Bronchial epithelial cell (primary cell): Measurements from ENCODE around the gene SEMA4A. TPM values are rescaled to one million over a fixed set of nuclear protein-coding genes. Genes with fewer than 3 reads are reported as not detected.
A peak's percentile ranks its signal among the peaks of the same experiment; 100 is the strongest.
"Not testable (repeated sequence)": the region's sequence is repeated elsewhere in the genome, so short reads cannot be mapped to it uniquely, and the experiment has no call there.

Experiments
- DNase-seq: peaks from one replicate; pipeline ENCODE4 v3.0.0-alpha.2; 2010; ENCODE audit warnings: low read depth
- FAIRE-seq: peaks from 2 replicates; lab custom pipeline; 2011; peaks lifted over from hg19 to GRCh38; lab: Jason Lieb, UNC
- H3K27me3 ChIP-seq: 2 replicates; pipeline ENCODE4 v1.5.1; 2011; ENCODE audit warnings: low read length; ENCODE audit not compliant: control insufficient read depth, insufficient read depth
- H3K36me3 ChIP-seq: 2 replicates; pipeline ENCODE4 v1.5.1; 2011; ENCODE audit warnings: low read length; ENCODE audit not compliant: control insufficient read depth, insufficient read depth
- H3K4me3 ChIP-seq: 2 replicates; pipeline ENCODE4 v1.5.1; 2011; ENCODE audit warnings: mild to moderate bottlenecking, low read depth, low read length, control low read depth
- CTCF ChIP-seq: IDR thresholded peaks from 2 replicates; pipeline ENCODE4 v1.5.1; 2011; ENCODE audit warnings: mild to moderate bottlenecking, moderate library complexity, low read length, control low read depth, inconsistent platforms; ENCODE audit not compliant: insufficient read depth, severe bottlenecking
- total RNA-seq: library from RNA; depleted of rRNA; stranded (reverse); fragments of >200 nt; gene quantifications from 2 replicates; pipeline ENCODE4 v1.2.1, GENCODE V29; 2014

The SEMA4A gene
- total RNA-seq, 1 donor from 2014 or later = 1.8 TPM

DNA sequence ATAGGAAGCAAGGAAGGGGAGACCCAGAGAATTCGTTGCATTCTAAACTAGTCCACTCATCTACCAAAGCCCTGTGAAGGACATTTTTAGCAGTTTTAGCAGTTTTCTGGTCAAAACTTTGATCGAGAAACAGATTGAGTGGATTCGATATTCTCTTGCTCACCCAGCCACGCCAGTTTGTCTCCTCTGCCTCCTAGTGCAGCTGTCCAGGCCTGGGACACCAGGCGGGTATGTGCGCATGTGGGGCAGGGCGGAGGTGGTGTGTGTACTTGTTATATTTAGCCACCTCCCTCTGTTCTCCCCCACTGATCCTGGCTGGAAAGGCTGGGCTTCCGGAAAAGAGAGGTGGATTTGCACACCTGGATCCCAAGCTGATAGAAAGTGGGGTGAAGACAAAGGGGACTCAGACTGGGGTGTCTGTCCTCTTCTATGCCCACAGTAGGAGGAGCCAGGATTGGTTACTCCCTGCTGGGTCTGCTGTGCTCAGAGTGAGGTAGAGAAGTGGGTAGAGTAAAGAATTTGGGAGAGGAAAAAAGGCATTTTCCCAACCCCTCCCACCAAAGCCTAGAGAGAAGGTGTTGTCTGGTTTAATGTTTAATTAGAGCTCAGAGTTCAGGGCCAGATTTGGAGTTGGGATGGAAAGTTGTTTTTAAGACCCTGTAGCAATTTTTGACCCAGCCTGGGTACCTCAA lies 35.1 kb upstream of the SEMA4A start:
- no peak for TF ChIP-seq CTCF

GRCh38 chr1:156119503-156120209 lies 33.7 kb upstream of the SEMA4A start:
- DNase-seq (peak; percentile 64), FAIRE-seq (no peak)
- no peak overlapping the region for H3K4me3 ChIP-seq

More for the DNA sequence above, 35.1 kb upstream of the SEMA4A start:
- peak overlapping the region; percentile 100 for H3K4me3 ChIP-seq
- FAIRE-seq (no peak), DNase-seq (peak; percentile 52)
- H3K36me3 ChIP-seq = peaks cover 6% of the 10 kb centered on the region
- no peaks in the 10 kb centered on the region for H3K27me3 ChIP-seq

GRCh38 chr1:156120318-156120717 lies 33.1 kb upstream of the SEMA4A start:
- FAIRE-seq (no peak), DNase-seq (no peak)
- H3K4me3 ChIP-seq = no peak overlapping the region
- no peak for TF ChIP-seq CTCF
- H3K27me3 ChIP-seq = no peaks in the 10 kb centered on the region
- peaks cover 6% of the 10 kb centered on the region for H3K36me3 ChIP-seq

More at GRCh38 chr1:156119503-156120209, 33.7 kb upstream of the SEMA4A start:
- TF ChIP-seq CTCF = no peak
- Histone ChIP-seq H3K36me3 (peaks cover 6% of the 10 kb centered on the region), H3K27me3 (no peaks in the 10 kb centered on the region)

DNA sequence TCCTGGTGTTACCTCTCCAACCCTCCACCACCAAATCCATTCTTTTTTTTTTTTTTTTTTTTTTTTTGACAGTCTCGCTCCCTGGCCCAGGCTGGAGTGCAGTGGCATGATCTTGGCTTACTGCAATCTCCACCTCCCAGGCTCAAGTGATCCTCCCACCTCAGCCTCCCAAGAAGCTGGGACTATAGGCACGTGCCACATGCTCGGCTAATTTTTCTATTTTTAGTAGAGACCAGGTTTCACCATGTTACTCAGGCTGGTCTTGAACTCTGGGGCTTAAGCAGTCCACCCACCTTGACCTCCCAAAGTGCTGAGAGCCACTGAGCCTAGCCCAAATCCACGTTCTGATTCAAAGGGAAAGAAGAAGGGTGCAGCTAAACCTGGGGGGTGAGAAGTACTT lies 32.4 kb upstream of the SEMA4A start:
- H3K36me3 ChIP-seq, H3K4me3 ChIP-seq, DNase-seq, FAIRE-seq, H3K27me3 ChIP-seq: not testable (repeated sequence)

DNA sequence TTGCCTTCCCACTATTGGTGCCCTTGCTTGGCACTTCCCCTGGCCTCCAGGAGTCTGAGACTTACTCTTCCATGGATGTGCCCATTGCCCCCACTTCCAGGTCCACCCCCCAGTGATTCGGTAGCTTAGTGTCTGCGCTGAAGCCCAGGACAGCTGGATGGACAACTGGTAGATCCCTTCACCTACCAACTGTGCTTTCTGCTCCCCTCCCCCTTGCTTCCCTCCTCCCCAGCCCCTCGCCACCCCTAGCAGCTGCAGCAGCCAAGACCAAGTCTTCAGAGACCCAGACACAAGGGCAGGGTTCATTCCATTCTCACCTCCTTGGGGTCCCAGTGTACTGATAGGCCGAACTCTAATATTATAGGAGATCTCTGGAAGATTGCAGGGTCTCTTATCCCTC lies 31.9 kb upstream of the SEMA4A start:
- H3K27me3 ChIP-seq = no peaks in the 10 kb centered on the region
- no peak overlapping the region for H3K4me3 ChIP-seq
- DNase-seq (no peak), FAIRE-seq (no peak)
- TF ChIP-seq CTCF = no peak
- H3K36me3 ChIP-seq = peaks cover 6% of the 10 kb centered on the region

DNA sequence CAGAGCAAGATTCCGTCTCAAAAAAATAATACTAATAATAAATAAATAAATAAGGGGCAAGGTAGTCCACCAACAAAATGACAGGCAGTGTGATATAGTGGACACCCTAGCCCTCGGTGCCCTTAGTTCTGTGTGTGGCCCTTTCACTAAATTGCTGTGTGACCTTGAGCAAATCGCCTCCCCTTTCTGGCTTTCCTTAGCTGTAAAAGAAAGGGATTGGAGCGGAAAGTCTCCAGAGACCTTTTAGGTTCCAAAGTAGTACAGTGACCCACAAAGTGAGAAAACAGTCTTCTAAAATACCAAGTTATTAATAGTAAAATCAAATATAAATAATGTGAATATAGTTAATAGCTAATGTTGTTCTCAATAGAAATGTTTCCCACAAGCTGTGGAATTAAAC lies 31.3 kb upstream of the SEMA4A start:
- Histone ChIP-seq H3K4me3 (peak overlapping the region; percentile 12), H3K36me3 (peaks cover 6% of the 10 kb centered on the region), H3K27me3 (no peaks in the 10 kb centered on the region)
- no peak for DNase-seq
- FAIRE-seq = no peak
- no peak for TF ChIP-seq CTCF
